H9 (cell line): Measurements from ENCODE around the gene GNB1L. TPM values are rescaled to one million over a fixed set of nuclear protein-coding genes. Genes with fewer than 3 reads are reported as not detected.

ENCODE experiments used
- DNase-seq: peaks from one replicate; pipeline ENCODE4 v3.0.0-alpha.2; 2017
- H2AFZ ChIP-seq: one replicate; pipeline ENCODE4 v1.6.1; 2013; ENCODE audit warnings: mild to moderate bottlenecking, low read length, control low read depth, moderate library complexity
- H2AK5ac ChIP-seq: 2 replicates; pipeline ENCODE4 v1.6.1; 2013; ENCODE audit warnings: low read length, control low read depth, mixed read lengths; ENCODE audit not compliant: insufficient read length
- H2BK120ac ChIP-seq: one replicate; pipeline ENCODE4 v1.6.1; 2013; ENCODE audit warnings: low read depth, mild to moderate bottlenecking, low read length, control low read depth, inconsistent platforms; ENCODE audit not compliant: poor library complexity, severe bottlenecking
- H2BK12ac ChIP-seq: 2 replicates; pipeline ENCODE4 v1.6.1; 2013; ENCODE audit warnings: low read length, control low read depth, mixed read lengths, low read depth; ENCODE audit not compliant: insufficient read length
- H2BK15ac ChIP-seq: 2 replicates; pipeline ENCODE4 v1.6.1; 2013; ENCODE audit warnings: low read depth, low read length, control low read depth
- H2BK20ac ChIP-seq: one replicate; pipeline ENCODE4 v1.6.1; 2013; ENCODE audit warnings: low read depth, mild to moderate bottlenecking, low read length, control low read depth, inconsistent platforms; ENCODE audit not compliant: poor library complexity, severe bottlenecking
- H2BK5ac ChIP-seq: 2 replicates; pipeline ENCODE4 v1.6.1; 2013; ENCODE audit warnings: low read length, control low read depth, mixed read lengths; ENCODE audit not compliant: insufficient read length
- H3K14ac ChIP-seq: 2 replicates; pipeline ENCODE4 v1.6.1; 2013; ENCODE audit warnings: low read length, control low read depth; ENCODE audit not compliant: insufficient read depth
- H3K18ac ChIP-seq: 2 replicates; pipeline ENCODE4 v1.6.1; 2013; ENCODE audit warnings: low read depth, mild to moderate bottlenecking, mixed read lengths, low read length, control low read depth; ENCODE audit not compliant: insufficient read length
- H3K23ac ChIP-seq: 2 replicates; pipeline ENCODE4 v1.6.1; 2013; ENCODE audit warnings: low read length, control low read depth, mixed read lengths, low read depth; ENCODE audit not compliant: insufficient read length
- H3K23me2 ChIP-seq: 2 replicates; pipeline ENCODE4 v1.6.1; 2013; ENCODE audit warnings: low read depth, mild to moderate bottlenecking, mixed read lengths, low read length, control low read depth; ENCODE audit not compliant: insufficient read length, poor library complexity, severe bottlenecking
- H3K27ac ChIP-seq: 2 replicates; pipeline ENCODE4 v1.5.1; 2013; ENCODE audit warnings: low read length, control low read depth, mixed read lengths, low read depth; ENCODE audit not compliant: insufficient read length
- H3K27me3 ChIP-seq: 2 replicates; pipeline ENCODE4 v1.6.1; 2013; ENCODE audit warnings: low read length, control low read depth, inconsistent platforms; ENCODE audit not compliant: insufficient read depth
- H3K4ac ChIP-seq: 2 replicates; pipeline ENCODE4 v1.6.1; 2013; ENCODE audit warnings: low read depth, mild to moderate bottlenecking, control low read depth, inconsistent platforms, low read length, moderate library complexity
- H3K4me1 ChIP-seq: 2 replicates; pipeline ENCODE4 v1.6.1; 2013; ENCODE audit warnings: low read length, control low read depth, inconsistent platforms; ENCODE audit not compliant: insufficient read depth
- H3K4me2 ChIP-seq: 2 replicates; pipeline ENCODE4 v1.6.1; 2013; ENCODE audit warnings: low read length, control low read depth, mixed read lengths; ENCODE audit not compliant: insufficient read length, insufficient read depth
- H3K56ac ChIP-seq: 2 replicates; pipeline ENCODE4 v1.6.1; 2013; ENCODE audit warnings: low read depth, mild to moderate bottlenecking, mixed read lengths, low read length, control low read depth; ENCODE audit not compliant: insufficient read length
- H3K79me1 ChIP-seq: 2 replicates; pipeline ENCODE4 v1.6.1; 2013; ENCODE audit warnings: low read depth, mild to moderate bottlenecking, moderate library complexity, low read length, control low read depth, inconsistent platforms; ENCODE audit not compliant: insufficient read depth, poor library complexity, severe bottlenecking
- H3K79me2 ChIP-seq: 2 replicates; pipeline ENCODE4 v1.6.1; 2013; ENCODE audit warnings: low read length, control low read depth, inconsistent platforms; ENCODE audit not compliant: insufficient read depth
- H3K9ac ChIP-seq: 2 replicates; pipeline ENCODE4 v1.6.1; 2013; ENCODE audit warnings: low read length, control low read depth, mixed read lengths; ENCODE audit not compliant: insufficient read length; ENCODE audit errors: extremely low read depth
- H3K9me3 ChIP-seq: one replicate; pipeline ENCODE4 v1.6.1; 2013; ENCODE audit warnings: low read depth, low read length, inconsistent platforms; ENCODE audit not compliant: control insufficient read depth
- H3T11ph ChIP-seq: one replicate; pipeline ENCODE4 v1.6.1; 2013; ENCODE audit warnings: mild to moderate bottlenecking, low read length, control low read depth, inconsistent platforms
- H4K20me1 ChIP-seq: one replicate; pipeline ENCODE4 v1.6.1; 2013; ENCODE audit not compliant: control insufficient read depth, insufficient read length, insufficient read depth
- H4K5ac ChIP-seq: 2 replicates; pipeline ENCODE4 v1.6.1; 2013; ENCODE audit warnings: low read depth, mild to moderate bottlenecking, mixed read lengths, low read length, control low read depth; ENCODE audit not compliant: insufficient read length
- H4K8ac ChIP-seq: replicated peaks from 2 replicates; pipeline ENCODE4 v1.6.1; 2013; ENCODE audit warnings: low read length, control low read depth, mixed read lengths, low read depth; ENCODE audit not compliant: insufficient read length
- H4K91ac ChIP-seq: 2 replicates; pipeline ENCODE4 v1.6.1; 2013; ENCODE audit warnings: low read depth, mild to moderate bottlenecking, moderate library complexity, mixed read lengths, low read length, control low read depth; ENCODE audit not compliant: insufficient read length
- H3K27ac Mint-ChIP-seq, 3 experiments: 2 replicates in 2 of 3; 3 replicates in 1 of 3; pipeline ENCODE4 v1.8.0; 2020 to 2021; ENCODE audit warnings: mixed read lengths in 3 of 3, mild to moderate bottlenecking in 1 of 3, moderate library complexity in 1 of 3
- H3K27me3 Mint-ChIP-seq: 2 replicates; pipeline ENCODE4 v1.8.0; 2021; ENCODE audit warnings: low read depth, mild to moderate bottlenecking, moderate library complexity, mixed read lengths
- H3K36me3 Mint-ChIP-seq, 3 experiments: 2 replicates in 2 of 3; 3 replicates in 1 of 3; pipeline ENCODE4 v1.8.0; 2020 to 2021; ENCODE audit warnings: low read depth in 3 of 3, mixed read lengths in 3 of 3; ENCODE audit not compliant: insufficient read depth in 1 of 3
- H3K4me1 Mint-ChIP-seq, 2 experiments: 2 replicates each; pipeline ENCODE4 v1.8.0; 2020; ENCODE audit warnings: mixed read lengths in 2 of 2
- H3K4me3 Mint-ChIP-seq, 2 experiments: 2 replicates in 1 of 2; 3 replicates in 1 of 2; pipeline ENCODE4 v1.8.0; 2020 to 2021; ENCODE audit warnings: mild to moderate bottlenecking in 2 of 2, mixed read lengths in 2 of 2, moderate library complexity in 1 of 2
- H3K9me3 Mint-ChIP-seq, 2 experiments: 2 replicates in 1 of 2; 3 replicates in 1 of 2; pipeline ENCODE4 v1.8.0; 2020; ENCODE audit warnings: mild to moderate bottlenecking in 2 of 2, mixed read lengths in 2 of 2, moderate library complexity in 1 of 2
- WGBS: extraction: QIAGEN DNeasy Blood & Tissue Kit; methylation state at CpG from one replicate; pipeline ENCODE4 v1.1.7; 2013; ENCODE audit warnings: missing lambda C conversion rate, low lambda C conversion rate, mixed read lengths; ENCODE audit not compliant: insufficient read length; ENCODE audit errors: extremely low coverage; 5-methylcytosine and 5-hydroxymethylcytosine counted together
- total RNA-seq: library from RNA; stranded (reverse); gene quantifications from 2 replicates; pipeline ENCODE4 v1.2.1, GENCODE V29; 2021
- TF ChIP-seq, protein P1 (sequence below): fragments of 200-600 bp; sonication (generic); conservative IDR thresholded peaks from 3 replicates; pipeline ENCODE4 v1.8.0; 2021; ENCODE audit warnings: antibody characterized with exemption, mild to moderate bottlenecking

The GNB1L gene
- total RNA-seq, 1 experiment from 2014 or later: 22.4 TPM

DNA sequence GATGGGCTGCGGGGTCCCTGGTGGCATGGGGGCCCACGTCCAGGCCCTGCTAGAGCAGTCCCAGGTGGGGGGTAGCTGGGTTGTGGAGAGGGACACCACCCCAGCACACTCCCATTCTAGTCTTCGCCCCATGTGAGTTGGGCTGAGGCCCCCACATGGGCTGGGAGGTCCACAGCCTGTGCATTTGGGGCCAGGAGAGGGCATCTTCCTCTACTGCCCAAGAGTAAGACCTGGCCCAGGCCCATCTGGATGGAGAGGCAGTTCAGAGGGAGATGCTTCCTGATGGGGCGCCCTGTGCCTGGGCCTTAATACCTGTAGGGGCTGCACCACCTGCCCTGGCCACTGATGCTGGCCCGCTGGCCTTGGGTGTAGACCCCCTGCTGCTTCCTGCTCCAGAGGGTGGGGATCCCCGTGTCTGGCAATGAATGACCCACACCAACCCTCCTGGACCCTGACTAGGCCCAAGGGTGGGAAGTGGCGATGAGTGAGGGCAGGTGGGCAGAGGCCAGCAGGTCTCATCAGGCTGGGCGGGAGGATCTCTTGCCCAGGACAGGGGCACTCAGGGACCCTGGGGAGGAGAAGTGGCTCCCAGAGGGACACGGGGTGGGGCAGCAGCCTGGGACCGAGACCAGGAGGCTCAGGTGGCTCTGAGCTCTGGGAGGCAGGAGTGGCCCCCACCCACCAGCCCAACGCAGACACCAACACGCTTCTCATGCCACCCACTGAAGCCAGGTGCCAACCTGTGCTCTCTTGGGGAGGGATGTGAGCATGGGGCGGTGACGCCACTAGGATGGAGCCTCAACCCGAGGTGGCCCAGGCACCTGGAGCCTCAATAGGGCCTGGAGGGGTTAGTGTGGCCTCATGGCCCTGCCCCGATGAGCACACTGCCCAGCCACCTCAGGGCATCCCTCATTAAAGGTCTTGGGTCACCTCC lies 17.4 kb upstream of the GNB1L start:
- Histone ChIP-seq H3K79me1 (no peaks in the 10 kb centered on the region), H3K56ac (no peak overlapping the region), H4K20me1 (no peaks in the 10 kb centered on the region), H2BK120ac (no peak overlapping the region), H4K91ac (no peak overlapping the region), H4K8ac (no peak overlapping the region), H2BK15ac (no peak overlapping the region), H3K27ac (no peak overlapping the region), H3K4ac (no peak overlapping the region), H4K5ac (no peak overlapping the region), H3K4me1 (no peaks in the 10 kb centered on the region; the same call in 1 of the 2 replicates), H2BK20ac (no peak overlapping the region), H3T11ph (no peak overlapping the region), H2AFZ (no peak overlapping the region), H2BK5ac (no peak overlapping the region), H3K23ac (no peak overlapping the region), H2AK5ac (no peak overlapping the region), H3K18ac (no peak overlapping the region), H3K14ac (no peak overlapping the region; the same call in 1 of the 2 replicates), H3K9me3 (no peaks in the 10 kb centered on the region), H2BK12ac (no peak overlapping the region), H3K9ac (no peak overlapping the region), H3K27me3 (no peaks in the 10 kb centered on the region), H3K79me2 (no peaks in the 10 kb centered on the region), H3K4me2 (no peak overlapping the region), H3K23me2 (no peaks in the 10 kb centered on the region)
- no peak overlapping the region for H3K27ac Mint-ChIP-seq
- H3K9me3 Mint-ChIP-seq: no peaks in the 10 kb centered on the region
- H3K36me3 Mint-ChIP-seq: no peaks in the 10 kb centered on the region
- H3K27me3 Mint-ChIP-seq: no peaks in the 10 kb centered on the region
- no CpG with 5 or more reads among the region's 16 CpGs for WGBS
- TF ChIP-seq, protein P1, sequence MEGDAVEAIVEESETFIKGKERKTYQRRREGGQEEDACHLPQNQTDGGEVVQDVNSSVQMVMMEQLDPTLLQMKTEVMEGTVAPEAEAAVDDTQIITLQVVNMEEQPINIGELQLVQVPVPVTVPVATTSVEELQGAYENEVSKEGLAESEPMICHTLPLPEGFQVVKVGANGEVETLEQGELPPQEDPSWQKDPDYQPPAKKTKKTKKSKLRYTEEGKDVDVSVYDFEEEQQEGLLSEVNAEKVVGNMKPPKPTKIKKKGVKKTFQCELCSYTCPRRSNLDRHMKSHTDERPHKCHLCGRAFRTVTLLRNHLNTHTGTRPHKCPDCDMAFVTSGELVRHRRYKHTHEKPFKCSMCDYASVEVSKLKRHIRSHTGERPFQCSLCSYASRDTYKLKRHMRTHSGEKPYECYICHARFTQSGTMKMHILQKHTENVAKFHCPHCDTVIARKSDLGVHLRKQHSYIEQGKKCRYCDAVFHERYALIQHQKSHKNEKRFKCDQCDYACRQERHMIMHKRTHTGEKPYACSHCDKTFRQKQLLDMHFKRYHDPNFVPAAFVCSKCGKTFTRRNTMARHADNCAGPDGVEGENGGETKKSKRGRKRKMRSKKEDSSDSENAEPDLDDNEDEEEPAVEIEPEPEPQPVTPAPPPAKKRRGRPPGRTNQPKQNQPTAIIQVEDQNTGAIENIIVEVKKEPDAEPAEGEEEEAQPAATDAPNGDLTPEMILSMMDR: no peak
- H3K4me3 Mint-ChIP-seq: no peak overlapping the region
- no peak for DNase-seq
- peaks cover 17 to 22% of the 10 kb centered on the region in 2 experiments for H3K4me1 Mint-ChIP-seq
